Measurements from ENCODE around the gene SHC2. TPM values are rescaled to one million over a fixed set of nuclear protein-coding genes. Genes with fewer than 3 reads are reported as not detected.

SHC2 gene
- polyA plus RNA-seq, 1 donor (not counting 4 experiments of a cell fraction or from before 2014, with no cell fraction given), result 2.5 TPM

DNA sequence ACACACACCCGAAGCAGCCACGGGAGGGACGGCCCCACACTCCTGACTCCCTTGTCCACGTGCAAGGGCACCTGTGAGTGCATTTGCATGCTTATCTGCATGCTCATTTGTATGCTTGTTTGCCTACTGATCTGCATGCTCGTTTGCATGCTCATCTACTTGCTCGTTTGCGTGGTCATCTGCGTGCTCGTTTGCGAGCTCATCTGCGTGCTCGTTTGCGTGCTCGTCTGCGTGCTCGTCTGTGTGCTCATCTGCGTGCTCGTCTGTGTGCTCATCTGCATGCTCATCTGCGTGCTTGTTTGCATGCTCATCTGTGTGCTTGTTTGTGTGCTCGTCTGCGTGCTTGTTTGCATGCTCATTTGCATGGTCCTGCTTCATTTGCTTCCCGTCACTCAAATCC, 23.8 kb downstream of the SHC2 start:
- Histone ChIP-seq H3K9me1 (ENCODE audit: control insufficient read depth, extremely low read depth, insufficient read depth, low read length) (no peaks in the 10 kb centered on the region), H3K27ac (ENCODE audit: control insufficient read depth, insufficient read depth, low read length) (no peak overlapping the region), H3K4me2 (ENCODE audit: control insufficient read depth, extremely low read depth, insufficient read depth, low read depth, low read length) (no peak overlapping the region), H3K27me3 (ENCODE audit: control insufficient read depth, extremely low read depth, insufficient read depth, low read length) (no peaks in the 10 kb centered on the region), H3K9me3 (ENCODE audit: control insufficient read depth, low read depth, low read length) (peaks cover 6% of the 10 kb centered on the region), H2AFZ (ENCODE audit: control insufficient read depth, low read length) (no peak overlapping the region), H3K4me1 (ENCODE audit: control insufficient read depth, extremely low read depth, insufficient read depth, low read length) (no peaks in the 10 kb centered on the region), H3K36me3 (ENCODE audit: control insufficient read depth in 2 of 2, extremely low read depth in 1 of 2, insufficient read depth in 2 of 2, low read length in 2 of 2) (no peaks in the 10 kb centered on the region), H4K20me1 (ENCODE audit: control insufficient read depth, extremely low read depth, insufficient read depth, low read length) (no peaks in the 10 kb centered on the region), H3K4me3 (ENCODE audit: control insufficient read depth in 2 of 3, extremely low read depth in 1 of 3, insufficient read depth in 2 of 3, low read depth in 1 of 3, low read length in 3 of 3) (no peak overlapping the region), H3K9ac (ENCODE audit: control insufficient read depth, extremely low read depth, insufficient read depth, low read length) (no peak overlapping the region), H3K79me2 (ENCODE audit: control insufficient read depth, insufficient read depth, low read length) (no peaks in the 10 kb centered on the region)
- DNase-seq (ENCODE audit: low read depth, low spot score), result no peak
- no peak for FAIRE-seq
- dilution Hi-C loops (cut with MboI; ENCODE audit: extremely low pct_ligation_motif_present, low sequenced_read_pairs), result no loop called here
- TF ChIP-seq EZH2 (IDR thresholded peaks at IDR 0.05; ENCODE audit: low read length), result no peak
- TF ChIP-seq, protein P1, sequence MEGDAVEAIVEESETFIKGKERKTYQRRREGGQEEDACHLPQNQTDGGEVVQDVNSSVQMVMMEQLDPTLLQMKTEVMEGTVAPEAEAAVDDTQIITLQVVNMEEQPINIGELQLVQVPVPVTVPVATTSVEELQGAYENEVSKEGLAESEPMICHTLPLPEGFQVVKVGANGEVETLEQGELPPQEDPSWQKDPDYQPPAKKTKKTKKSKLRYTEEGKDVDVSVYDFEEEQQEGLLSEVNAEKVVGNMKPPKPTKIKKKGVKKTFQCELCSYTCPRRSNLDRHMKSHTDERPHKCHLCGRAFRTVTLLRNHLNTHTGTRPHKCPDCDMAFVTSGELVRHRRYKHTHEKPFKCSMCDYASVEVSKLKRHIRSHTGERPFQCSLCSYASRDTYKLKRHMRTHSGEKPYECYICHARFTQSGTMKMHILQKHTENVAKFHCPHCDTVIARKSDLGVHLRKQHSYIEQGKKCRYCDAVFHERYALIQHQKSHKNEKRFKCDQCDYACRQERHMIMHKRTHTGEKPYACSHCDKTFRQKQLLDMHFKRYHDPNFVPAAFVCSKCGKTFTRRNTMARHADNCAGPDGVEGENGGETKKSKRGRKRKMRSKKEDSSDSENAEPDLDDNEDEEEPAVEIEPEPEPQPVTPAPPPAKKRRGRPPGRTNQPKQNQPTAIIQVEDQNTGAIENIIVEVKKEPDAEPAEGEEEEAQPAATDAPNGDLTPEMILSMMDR (optimal IDR thresholded peaks at IDR 0.05 in 1 of 3, IDR thresholded peaks at IDR 0.05 in 1 of 3, conservative IDR thresholded peaks at IDR 0.05 in 1 of 3; ENCODE audit: extremely low read depth in 1 of 3, insufficient read depth in 2 of 3, low read length in 3 of 3), result no peak

DNA sequence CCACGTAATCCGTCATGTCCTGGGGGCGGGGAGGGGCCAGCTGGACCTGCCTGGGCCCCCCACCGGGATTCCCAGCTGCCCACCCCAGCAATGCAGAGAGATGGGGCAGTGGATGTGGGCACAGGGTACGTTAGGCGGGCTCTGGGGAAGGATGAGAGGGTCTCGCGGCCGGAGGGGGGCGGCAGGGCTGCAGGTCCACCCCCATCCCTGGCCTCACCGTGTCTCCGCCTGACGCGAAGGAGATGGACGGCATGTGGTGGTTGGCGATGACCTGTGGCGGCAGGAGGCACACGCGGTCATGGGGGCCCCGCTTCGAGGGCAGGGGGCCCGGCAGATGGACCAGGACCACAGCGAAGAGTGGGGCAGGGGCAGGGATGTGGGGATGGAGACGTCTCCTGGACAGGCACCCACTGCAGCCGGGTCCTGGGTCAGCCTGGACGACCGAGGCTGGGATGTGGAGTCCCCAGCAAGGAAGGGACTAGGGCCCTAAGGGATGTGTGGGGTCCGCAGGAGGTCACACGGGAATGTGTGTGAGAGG, 24.4 kb downstream of the SHC2 start:
- no peak for FAIRE-seq
- H3K27me3 ChIP-seq (ENCODE audit: control insufficient read depth, extremely low read depth, insufficient read depth, low read length), result no peaks in the 10 kb centered on the region
- dilution Hi-C loops (cut with MboI; ENCODE audit: extremely low pct_ligation_motif_present, low sequenced_read_pairs), result no loop called here

More for the DNA sequence above, 24.4 kb downstream of the SHC2 start:
- TF ChIP-seq, protein P1 (optimal IDR thresholded peaks at IDR 0.05 in 1 of 3, IDR thresholded peaks at IDR 0.05 in 1 of 3, conservative IDR thresholded peaks at IDR 0.05 in 1 of 3; ENCODE audit: extremely low read depth in 1 of 3, insufficient read depth in 2 of 3, low read length in 3 of 3), result no peak
- no peak for TF ChIP-seq EZH2 (IDR thresholded peaks at IDR 0.05; ENCODE audit: low read length)
- Histone ChIP-seq H3K9me1 (ENCODE audit: control insufficient read depth, extremely low read depth, insufficient read depth, low read length) (no peaks in the 10 kb centered on the region), H3K27ac (ENCODE audit: control insufficient read depth, insufficient read depth, low read length) (no peak overlapping the region), H3K79me2 (ENCODE audit: control insufficient read depth, insufficient read depth, low read length) (no peaks in the 10 kb centered on the region), H2AFZ (ENCODE audit: control insufficient read depth, low read length) (no peak overlapping the region), H3K36me3 (ENCODE audit: control insufficient read depth in 2 of 2, extremely low read depth in 1 of 2, insufficient read depth in 2 of 2, low read length in 2 of 2) (no peaks in the 10 kb centered on the region), H3K4me3 (ENCODE audit: control insufficient read depth in 2 of 3, extremely low read depth in 1 of 3, insufficient read depth in 2 of 3, low read depth in 1 of 3, low read length in 3 of 3) (no peak overlapping the region), H3K4me2 (ENCODE audit: control insufficient read depth, extremely low read depth, insufficient read depth, low read depth, low read length) (no peak overlapping the region), H3K9ac (ENCODE audit: control insufficient read depth, extremely low read depth, insufficient read depth, low read length) (no peak overlapping the region), H3K9me3 (ENCODE audit: control insufficient read depth, low read depth, low read length) (peaks cover 6% of the 10 kb centered on the region), H4K20me1 (ENCODE audit: control insufficient read depth, extremely low read depth, insufficient read depth, low read length) (no peaks in the 10 kb centered on the region), H3K4me1 (ENCODE audit: control insufficient read depth, extremely low read depth, insufficient read depth, low read length) (no peaks in the 10 kb centered on the region)
- no peak for DNase-seq (ENCODE audit: low read depth, low spot score)
